Activated CD8-positive, alpha-beta T cell treated with anti-CD3 and anti-CD28 coated beads for 36 hours (primary cell): Measurements from ENCODE around the gene CDHR3. TPM values are rescaled to one million over a fixed set of nuclear protein-coding genes. Genes with fewer than 3 reads are reported as not detected.
"Not testable (repeated sequence)": the region's sequence is repeated elsewhere in the genome, so short reads cannot be mapped to it uniquely, and the experiment has no call there.

ENCODE experiments used
- ATAC-seq: fragments of 200-7000 bp; cut with Tn5 transposase; one replicate; pipeline ENCODE4 v1.10.0; 2021; ENCODE audit warnings: mild to moderate bottlenecking, moderate library complexity
- CTCF ChIA-PET: fragments of 350-600 bp; sonication (Branson Sonifier 250); formaldehyde crosslinking; loops from one replicate; lab custom pipeline; 2021; ENCODE audit warnings: antibody characterized with exemption; lab: Charles Lee
- POLR2A ChIA-PET: fragments of 350-600 bp; sonication (Branson Sonifier 250); formaldehyde crosslinking; loops from one replicate; lab custom pipeline; 2021; ENCODE audit warnings: antibody characterized with exemption; lab: Charles Lee
- DNase-seq: peaks from one replicate; pipeline ENCODE4 v3.0.0-alpha.2; 2020
- H3K27ac Mint-ChIP-seq: one replicate; pipeline ENCODE4 v1.8.0; 2021; ENCODE audit warnings: mild to moderate bottlenecking, mixed read lengths
- H3K27me3 Mint-ChIP-seq: one replicate; pipeline ENCODE4 v1.8.0; 2021; ENCODE audit warnings: mixed read lengths
- H3K36me3 Mint-ChIP-seq: one replicate; pipeline ENCODE4 v1.8.0; 2021; ENCODE audit warnings: low read depth, mixed read lengths
- H3K4me1 Mint-ChIP-seq: one replicate; pipeline ENCODE4 v1.8.0; 2021; ENCODE audit warnings: low read depth, mixed read lengths
- H3K4me3 Mint-ChIP-seq: one replicate; pipeline ENCODE4 v1.8.0; 2021; ENCODE audit warnings: mild to moderate bottlenecking, moderate library complexity, mixed read lengths
- H3K9me3 Mint-ChIP-seq: one replicate; pipeline ENCODE4 v1.8.0; 2021; ENCODE audit warnings: mixed read lengths
- intact Hi-C: fragments of 100-400 bp; cut with micrococcal nuclease; formaldehyde crosslinking; loops from one replicate; pipeline ENCODE4 v1.10.0; 2022
- total RNA-seq, 2 experiments: library from RNA; stranded (reverse); gene quantifications; one replicate each; pipeline ENCODE4 v1.2.3, GENCODE V29; 2021
- TF ChIP-seq, protein P1 (sequence below): fragments of 200-600 bp; IDR thresholded peaks from one replicate; pipeline ENCODE4 v1.8.0; 2022; ENCODE audit warnings: antibody characterized with exemption, mild to moderate bottlenecking

CDHR3 gene
- total RNA-seq, 2 experiments from 2014 or later, result 0.58 to 0.74 TPM

DNA sequence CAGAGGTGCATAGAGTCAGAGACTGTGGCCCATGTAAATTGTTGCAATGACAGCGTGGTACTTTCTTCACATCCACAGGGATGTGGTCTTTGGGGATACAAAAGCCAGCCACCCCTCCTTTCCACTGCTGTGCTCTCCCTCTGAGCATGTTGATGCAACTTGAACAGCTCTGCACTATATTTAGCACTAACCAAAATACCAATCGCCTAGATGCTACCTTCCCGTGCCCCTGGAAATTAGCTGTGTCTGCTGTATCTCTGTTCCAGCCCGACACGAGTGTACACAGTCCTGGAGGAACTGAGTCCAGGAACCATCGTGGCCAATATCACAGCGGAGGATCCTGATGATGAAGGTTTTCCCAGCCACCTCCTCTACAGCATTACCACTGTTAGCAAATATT, 38.1 kb downstream of the CDHR3 start:
- POLR2A ChIA-PET, result no interaction called here

DNA sequence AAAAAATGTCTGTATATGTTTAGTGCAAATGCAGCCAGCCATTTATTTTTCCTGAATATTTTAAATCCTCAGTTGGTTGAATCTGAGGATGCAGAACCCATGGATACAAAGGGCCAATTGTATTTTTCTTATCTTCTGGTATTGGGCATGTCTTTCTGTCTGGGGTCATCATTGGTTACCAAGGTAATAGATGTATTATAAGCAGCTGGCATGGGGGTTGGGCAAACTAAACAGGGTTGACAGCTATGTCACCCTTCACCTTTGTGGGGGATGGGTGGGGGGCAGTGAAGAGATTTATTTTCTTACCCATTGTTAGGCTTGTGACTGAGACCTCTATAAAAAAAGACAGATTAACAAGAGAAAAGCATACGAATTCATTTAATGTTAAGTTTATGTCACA, 38.8 kb downstream of the CDHR3 start:
- ChIA-PET POLR2A (no interaction called here), CTCF (no interaction called here)
- no peak for DNase-seq
- H3K27me3 Mint-ChIP-seq, result no peaks in the 10 kb centered on the region
- TF ChIP-seq, protein P1, sequence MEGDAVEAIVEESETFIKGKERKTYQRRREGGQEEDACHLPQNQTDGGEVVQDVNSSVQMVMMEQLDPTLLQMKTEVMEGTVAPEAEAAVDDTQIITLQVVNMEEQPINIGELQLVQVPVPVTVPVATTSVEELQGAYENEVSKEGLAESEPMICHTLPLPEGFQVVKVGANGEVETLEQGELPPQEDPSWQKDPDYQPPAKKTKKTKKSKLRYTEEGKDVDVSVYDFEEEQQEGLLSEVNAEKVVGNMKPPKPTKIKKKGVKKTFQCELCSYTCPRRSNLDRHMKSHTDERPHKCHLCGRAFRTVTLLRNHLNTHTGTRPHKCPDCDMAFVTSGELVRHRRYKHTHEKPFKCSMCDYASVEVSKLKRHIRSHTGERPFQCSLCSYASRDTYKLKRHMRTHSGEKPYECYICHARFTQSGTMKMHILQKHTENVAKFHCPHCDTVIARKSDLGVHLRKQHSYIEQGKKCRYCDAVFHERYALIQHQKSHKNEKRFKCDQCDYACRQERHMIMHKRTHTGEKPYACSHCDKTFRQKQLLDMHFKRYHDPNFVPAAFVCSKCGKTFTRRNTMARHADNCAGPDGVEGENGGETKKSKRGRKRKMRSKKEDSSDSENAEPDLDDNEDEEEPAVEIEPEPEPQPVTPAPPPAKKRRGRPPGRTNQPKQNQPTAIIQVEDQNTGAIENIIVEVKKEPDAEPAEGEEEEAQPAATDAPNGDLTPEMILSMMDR, result no peak
- peaks cover 7% of the 10 kb centered on the region for H3K9me3 Mint-ChIP-seq
- ATAC-seq, result no peak
- no peak overlapping the region for H3K27ac Mint-ChIP-seq
- H3K4me3 Mint-ChIP-seq, result no peak overlapping the region
- peaks cover 3% of the 10 kb centered on the region for H3K36me3 Mint-ChIP-seq
- intact Hi-C loops, result no loop called here
- no peaks in the 10 kb centered on the region for H3K4me1 Mint-ChIP-seq

More for the DNA sequence above, 38.1 kb downstream of the CDHR3 start:
- Mint-ChIP-seq H3K4me1 (no peaks in the 10 kb centered on the region), H3K27me3 (no peaks in the 10 kb centered on the region), H3K9me3 (peaks cover 5% of the 10 kb centered on the region), H3K4me3 (no peak overlapping the region), H3K27ac (no peak overlapping the region), H3K36me3 (peaks cover 2% of the 10 kb centered on the region)
- TF ChIP-seq, protein P1, result no peak
- CTCF ChIA-PET, result no interaction called here
- ATAC-seq (no peak), DNase-seq (no peak)
- intact Hi-C loops, result no loop called here

DNA sequence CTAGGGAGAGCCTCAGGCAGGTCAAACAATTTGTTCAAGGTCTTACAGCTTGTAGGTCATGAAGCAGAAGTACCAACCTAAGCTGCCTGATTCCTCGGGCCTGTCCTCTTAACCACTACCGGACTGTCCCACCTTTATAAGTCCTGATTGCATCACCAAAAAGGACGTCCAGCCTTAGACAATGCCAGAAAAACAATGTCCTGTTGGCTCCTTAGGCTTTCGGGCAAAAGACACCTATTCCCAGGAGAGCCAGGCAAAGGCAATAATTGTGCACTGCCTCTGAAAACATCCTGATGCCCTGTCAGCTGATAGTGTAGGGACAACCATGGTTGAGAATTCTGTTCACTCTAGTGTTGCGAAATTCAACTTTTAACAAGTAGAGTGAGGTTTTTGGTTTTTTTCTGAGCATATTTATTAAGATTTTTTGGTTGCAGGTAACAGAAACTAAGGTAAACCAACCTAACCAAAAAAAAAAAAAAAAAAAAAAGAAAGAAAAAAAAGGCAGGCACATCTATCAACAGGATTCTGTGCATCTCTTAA, 40.5 kb downstream of the CDHR3 start:
- POLR2A ChIA-PET, result no interaction called here
- peaks cover 10% of the 10 kb centered on the region for H3K36me3 Mint-ChIP-seq

DNA sequence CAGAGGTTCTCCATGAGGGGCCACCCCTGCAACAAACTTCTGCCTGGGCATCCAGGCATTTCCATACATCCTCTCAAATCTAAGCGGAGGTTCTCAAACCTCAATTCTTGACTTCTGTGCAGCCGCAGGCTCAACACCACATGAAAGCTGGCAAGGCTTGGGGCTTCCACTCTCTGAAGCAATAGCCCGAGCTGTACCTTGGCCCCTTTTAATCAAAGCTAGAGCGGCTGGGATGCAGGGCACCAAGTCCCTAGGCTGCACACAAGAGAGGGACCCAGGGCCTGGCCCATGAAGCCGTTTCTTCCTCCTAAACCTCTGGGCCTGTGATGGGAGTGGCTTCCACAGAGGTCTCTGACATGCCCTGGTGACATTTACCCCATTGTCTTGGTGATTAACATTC, 43.8 kb downstream of the CDHR3 start:
- intact Hi-C loops, result loop anchor here (5.0 kb wide), 1 partner anchor 245 kb away; no protein-coding TSS in a partner anchor
- H3K27ac Mint-ChIP-seq, result no peak overlapping the region
- H3K4me3 Mint-ChIP-seq, result no peak overlapping the region
- TF ChIP-seq, protein P1, result no peak
- CTCF ChIA-PET, result interaction anchor here (1.4 to 3.2 kb wide), 5 partner anchors 15 to 350 kb away, joined by 3 to 14 read pairs (median 7); partner anchors contain the start of gene ATXN7L1
- no peak for DNase-seq
- H3K27me3 Mint-ChIP-seq, result no peaks in the 10 kb centered on the region
- H3K36me3 Mint-ChIP-seq, result peaks cover 10% of the 10 kb centered on the region
- peaks cover 14% of the 10 kb centered on the region for H3K4me1 Mint-ChIP-seq
- ATAC-seq, result no peak
- POLR2A ChIA-PET, result interaction anchor here (1.6 kb wide), 1 partner anchor 17 kb away, joined by 6 read pairs; no protein-coding TSS in a partner anchor
- peaks cover 21% of the 10 kb centered on the region for H3K9me3 Mint-ChIP-seq

More for the DNA sequence above, 40.5 kb downstream of the CDHR3 start:
- DNase-seq (no peak), ATAC-seq (no peak)
- H3K27ac Mint-ChIP-seq, result no peak overlapping the region
- intact Hi-C loops, result no loop called here
- no peak overlapping the region for H3K4me3 Mint-ChIP-seq
- no peaks in the 10 kb centered on the region for H3K27me3 Mint-ChIP-seq
- TF ChIP-seq, protein P1, result no peak
- peaks cover 21% of the 10 kb centered on the region for H3K9me3 Mint-ChIP-seq
- CTCF ChIA-PET, result interaction anchor here (1.1 to 1.4 kb wide), 2 partner anchors 19 to 347 kb away, joined by 3 read pairs; no protein-coding TSS in a partner anchor
- H3K4me1 Mint-ChIP-seq, result no peaks in the 10 kb centered on the region

DNA sequence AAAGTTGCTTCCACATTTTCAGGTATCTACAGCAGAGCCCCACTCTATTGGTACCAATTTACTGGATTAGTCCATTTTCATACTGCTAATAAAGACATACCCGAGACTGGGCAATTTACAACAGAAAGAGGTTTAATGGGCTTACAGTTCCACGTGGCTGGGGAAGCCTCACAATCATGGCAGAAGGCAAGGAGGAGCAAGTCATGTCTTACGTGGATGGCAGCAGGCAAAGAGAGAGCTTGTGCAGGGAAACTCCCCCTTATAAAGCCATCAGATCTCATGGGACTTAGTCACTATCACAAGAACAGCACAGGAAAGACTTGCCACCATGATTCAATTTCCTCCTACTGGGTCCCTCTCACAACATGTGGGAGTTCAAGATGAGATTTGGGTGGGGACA, 44.7 kb downstream of the CDHR3 start:
- not testable (repeated sequence) for ATAC-seq, DNase-seq, H3K27ac Mint-ChIP-seq, H3K4me3 Mint-ChIP-seq, H3K27me3 Mint-ChIP-seq
- peaks cover 10% of the 10 kb centered on the region for H3K36me3 Mint-ChIP-seq
- POLR2A ChIA-PET, result interaction anchor here (1.6 kb wide), 1 partner anchor 16 kb away, joined by 6 read pairs; no protein-coding TSS in a partner anchor
- peaks cover 21% of the 10 kb centered on the region for H3K9me3 Mint-ChIP-seq
- H3K4me1 Mint-ChIP-seq, result peaks cover 23% of the 10 kb centered on the region
- CTCF ChIA-PET, result interaction anchor here (0.7 to 3.2 kb wide), 11 partner anchors 10 to 355 kb away, joined by 3 to 14 read pairs (median 5); partner anchors contain the start of gene ATXN7L1
- intact Hi-C loops, result loop anchor here (5.0 kb wide), 1 partner anchor 245 kb away; no protein-coding TSS in a partner anchor
